GM12878 (cell line): ENCODE results near the gene INPP5D. TPM values are rescaled to one million over a fixed set of nuclear protein-coding genes. Genes with fewer than 3 reads are reported as not detected.

ENCODE experiments used
- ATAC-seq: fragments of 200-7000 bp; cut with Tn5 transposase; 3 replicates; pipeline ENCODE4 v1.9.1; 2020; ENCODE audit warnings: mild to moderate bottlenecking, moderate library complexity
- BruUV-seq: library from RNA; stranded (reverse); fragments of 400-500 nt; replicated peaks from 2 replicates; lab custom pipeline; 2021; lab: Mats Ljungman, UMichigan
- CTCF ChIA-PET: fragments of 300-600 bp; sonication (Branson Sonifier 250); formaldehyde crosslinking; extraction: SDS; loops from one replicate; lab custom pipeline; 2021; ENCODE audit warnings: inconsistent platforms; lab: Yijun Ruan, JAX
- POLR2A ChIA-PET: fragments of 350-600 bp; formaldehyde crosslinking; extraction: SDS; loops from one replicate; lab custom pipeline; 2021; ENCODE audit warnings: inconsistent platforms; lab: Charles Lee
- RAD21 ChIA-PET: fragments of 300-600 bp; sonication (Branson Sonifier 250); formaldehyde crosslinking; loops from one replicate; lab custom pipeline; 2023; ENCODE audit warnings: antibody characterized with exemption; ENCODE audit not compliant: unreplicated experiment; lab: Charles Lee
- SMC1A ChIA-PET: fragments of 300-600 bp; sonication (Branson Sonifier 250); formaldehyde crosslinking; loops from one replicate; lab custom pipeline; 2023; ENCODE audit not compliant: unreplicated experiment, uncharacterized antibody; lab: Charles Lee
- DNase-seq: peaks from one replicate; pipeline ENCODE4 v3.0.0-alpha.2; 2011; ENCODE audit warnings: low read depth, low spot score
- FAIRE-seq: peaks from 3 replicates; lab custom pipeline; 2011; peaks lifted over from hg19 to GRCh38; lab: Jason Lieb, UNC
- H2AFZ ChIP-seq: 2 replicates; pipeline ENCODE4 v1.6.0; 2011; ENCODE audit warnings: low read depth, low read length, control low read depth; ENCODE audit not compliant: control insufficient read depth
- H3K27ac ChIP-seq: 2 replicates; pipeline ENCODE4 v1.5.1; 2011; ENCODE audit warnings: control low read depth; ENCODE audit not compliant: control insufficient read depth, insufficient read depth
- H3K27me3 ChIP-seq, 2 experiments: replicated peaks in 1 of 2; 2 replicates each; pipeline versions ENCODE4 v1.6.0 to v1.6.1; 2011; ENCODE audit warnings: low read length in 1 of 2; ENCODE audit not compliant: control insufficient read depth in 2 of 2, insufficient read depth in 2 of 2
- H3K36me3 ChIP-seq, 2 experiments: 2 replicates each; pipeline ENCODE4 v1.5.1; 2011; ENCODE audit warnings: low read length in 1 of 2; ENCODE audit not compliant: control insufficient read depth in 2 of 2, insufficient read depth in 2 of 2
- H3K4me1 ChIP-seq: 2 replicates; pipeline ENCODE4 v1.6.1; 2011; ENCODE audit warnings: mild to moderate bottlenecking, low read length, moderate library complexity, mixed read lengths; ENCODE audit not compliant: control insufficient read depth, insufficient read depth
- H3K4me2 ChIP-seq: 2 replicates; pipeline ENCODE4 v1.6.0; 2011; ENCODE audit warnings: control low read depth; ENCODE audit not compliant: control insufficient read depth, insufficient read depth
- H3K4me3 ChIP-seq: fragments of 200-600 bp; sonication (generic); 2 replicates; pipeline ENCODE4 v1.5.1; 2016
- H3K79me2 ChIP-seq: 2 replicates; pipeline ENCODE4 v1.6.0; 2011; ENCODE audit warnings: low read length; ENCODE audit not compliant: control insufficient read depth, insufficient read depth
- H3K9ac ChIP-seq: 2 replicates; pipeline ENCODE4 v1.8.0; 2011; ENCODE audit warnings: low read length, control low read depth, mixed read lengths; ENCODE audit not compliant: control insufficient read depth, insufficient read depth
- H3K9me3 ChIP-seq: replicated peaks from 3 replicates; pipeline ENCODE4 v1.5.1; 2011; ENCODE audit warnings: mild to moderate bottlenecking, low read length; ENCODE audit not compliant: control insufficient read depth, insufficient read depth
- H4K20me1 ChIP-seq: 2 replicates; pipeline ENCODE4 v1.6.0; 2011; ENCODE audit not compliant: control insufficient read depth, insufficient read depth
- BHLHE40 ChIP-seq, 2 experiments: fragments of 450-650 bp in 1 of 2; IDR thresholded peaks; 2 replicates each; pipeline ENCODE4 v1.6.1; 2011 to 2017; ENCODE audit warnings: low read depth in 2 of 2, borderline replicate concordance in 1 of 2, improper control_type of control experiment in 1 of 2, low read length in 1 of 2, mild to moderate bottlenecking in 1 of 2
- CHD2 ChIP-seq: IDR thresholded peaks from 2 replicates; pipeline ENCODE4 v1.6.1; 2011; ENCODE audit warnings: low read depth, low read length, improper control_type of control experiment, borderline replicate concordance
- MXI1 ChIP-seq: fragments of 150-350 bp; IDR thresholded peaks from 2 replicates; pipeline ENCODE4 v1.6.1; 2011; ENCODE audit warnings: low read depth, mild to moderate bottlenecking, inconsistent platforms, low read length, improper control_type of control experiment
- NFXL1 ChIP-seq: fragments of 450-650 bp; IDR thresholded peaks from 2 replicates; pipeline ENCODE4 v1.6.1; 2017; ENCODE audit warnings: antibody characterized with exemption, mild to moderate bottlenecking, borderline replicate concordance
- NKRF ChIP-seq: fragments of 450-650 bp; conservative IDR thresholded peaks from 2 replicates; pipeline ENCODE4 v1.6.1; 2017; ENCODE audit warnings: mild to moderate bottlenecking, moderate library complexity
- RUNX3 ChIP-seq: IDR thresholded peaks from 2 replicates; pipeline ENCODE4 v1.6.1; 2012; ENCODE audit warnings: low read length, inconsistent platforms
- WGBS: methylation state at CpG from one replicate; pipeline ENCODE4 v1.1.6; 2016; ENCODE audit warnings: low lambda C conversion rate; ENCODE audit not compliant: insufficient replicate concordance, insufficient coverage; ENCODE audit errors: missing lambda C conversion rate; 5-methylcytosine and 5-hydroxymethylcytosine counted together
- in situ Hi-C: fragments of 300-500 bp; cut with MboI; formaldehyde crosslinking; loops from 9 replicates; pipeline ENCODE4 v1.14.3; 2018; ENCODE audit warnings: mixed read lengths
- intact Hi-C: fragments of 100-400 bp; cut with micrococcal nuclease; formaldehyde crosslinking; loops from one replicate; pipeline ENCODE4 v1.14.2; 2022; ENCODE audit not compliant: unreplicated experiment
- polyA plus RNA-seq, 11 experiments: library from polyadenylated mRNA; depleted of rRNA in 4 of 11; unstranded in 6 of 11; stranded (reverse) in 5 of 11; fragments of >200 nt; fragmentation: Nextera tagmentation in 4 of 11; fragmentation: Illumina TruSeq in 1 of 11; extraction: Ambion mirVana in 4 of 11; extraction: Trizol in 1 of 11; gene quantifications; 1 replicate in 1 of 11; 2 replicates in 10 of 11; pipeline versions ENCODE4 v1.2.1 to v1.2.3, GENCODE V29; 2011 to 2016; ENCODE audit warnings: inconsistent platforms in 2 of 11, missing spikeins in 2 of 11, low read depth in 1 of 11
- total RNA-seq, 4 experiments: library from RNA; depleted of rRNA in 3 of 4; stranded (reverse); fragments of >200 nt in 3 of 4; fragmentation: Illumina TruSeq in 1 of 4; extraction: Trizol in 1 of 4; gene quantifications; 2 replicates each; pipeline versions ENCODE4 v1.2.1 to v1.2.3, GENCODE V29; 2013 to 2021
- TF ChIP-seq, protein P1 (sequence below): fragments of 450-650 bp; IDR thresholded peaks from 2 replicates; pipeline ENCODE4 v1.6.1; 2016; ENCODE audit warnings: mild to moderate bottlenecking, moderate library complexity, borderline replicate concordance
- TF ChIP-seq, protein P2 (sequence below): fragments of 450-650 bp; IDR thresholded peaks from 2 replicates; pipeline ENCODE4 v1.6.1; 2016; ENCODE audit warnings: mild to moderate bottlenecking
- TF ChIP-seq, protein P3 (sequence below): fragments of 450-650 bp; IDR thresholded peaks from 2 replicates; pipeline ENCODE4 v1.6.1; 2017; ENCODE audit warnings: mild to moderate bottlenecking, moderate library complexity

Gene INPP5D
- total and polyA plus RNA-seq, 10 of the 15 experiments (the other 5 are each of a cell fraction or from before 2014, with no cell fraction given), result 11.8 to 139 (median 88.8) TPM

DNA sequence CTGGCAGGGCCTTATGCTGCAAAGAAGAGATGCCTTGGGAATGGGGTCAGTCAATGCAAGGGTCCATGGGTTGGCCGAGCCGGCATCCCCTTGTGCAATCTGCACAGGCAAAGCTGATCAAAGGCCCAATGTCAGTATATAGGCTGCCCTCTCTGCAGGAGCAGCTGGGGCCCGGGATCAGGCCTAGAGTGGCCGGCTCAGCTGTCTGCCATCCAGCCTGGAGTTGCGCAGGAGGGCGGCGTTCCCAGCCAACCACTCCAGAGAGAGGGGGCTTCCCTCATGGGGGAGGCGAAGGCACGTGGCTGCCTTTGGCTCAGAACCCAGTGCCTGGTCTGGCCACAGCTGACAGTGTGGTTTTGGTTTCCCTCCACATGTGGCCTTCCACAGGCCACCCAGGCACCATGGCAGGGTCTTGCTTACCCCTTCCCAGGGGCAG is 3.9 kb downstream of the INPP5D start:
- H3K9me3 ChIP-seq, result peaks cover 3% of the 10 kb centered on the region; the same call in 2 of the 3 replicates
- H3K27me3 ChIP-seq, result no peaks in the 10 kb centered on the region
- peak overlapping the region; percentile 9 for H3K27ac ChIP-seq
- H2AFZ ChIP-seq, result no peak overlapping the region
- ChIA-PET CTCF (interaction anchor here (1.4 to 6.2 kb wide), 5 partner anchors 10 to 43 kb away, joined by 3 to 68 read pairs (median 10); no protein-coding TSS in a partner anchor), RAD21 (interaction anchor here (0.7 to 13.5 kb wide), 9 partner anchors 9 to 188 kb away, joined by 3 to 361 read pairs (median 4); partner anchors contain the start of gene ATG16L1), POLR2A (interaction anchor here (1.2 to 9.6 kb wide), 4 partner anchors 11 to 38 kb away, joined by 3 to 271 read pairs (median 38); no protein-coding TSS in a partner anchor), SMC1A (interaction anchor here (0.6 to 13.6 kb wide), 8 partner anchors 17 to 112 kb away, joined by 3 to 351 read pairs (median 4); no protein-coding TSS in a partner anchor)
- H3K4me2 ChIP-seq, result peak overlapping the region; percentile 98
- intact Hi-C loops (loop anchor here (1.0 to 5.0 kb wide), 2 partner anchors 60 to 788 kb away; partner anchors contain the start of gene HJURP), in situ Hi-C loops (no loop called here)
- H3K4me3 ChIP-seq, result peak overlapping the region; percentile 94
- FAIRE-seq (no peak), DNase-seq (no peak), ATAC-seq (no peak)
- BruUV-seq, result no TSS peak
- H4K20me1 ChIP-seq, result peaks cover 3% of the 10 kb centered on the region; the same call in 1 of the 2 replicates
- H3K79me2 ChIP-seq, result peaks cover 88% of the 10 kb centered on the region
- peaks cover 58% of the 10 kb centered on the region for H3K4me1 ChIP-seq
- peak overlapping the region; percentile 54 for H3K9ac ChIP-seq
- H3K36me3 ChIP-seq, result peaks cover 4 to 23% of the 10 kb centered on the region in 2 experiments
- WGBS, result 71% methylated on average over 9 of the region's 9 CpGs
- TF ChIP-seq, protein P1, sequence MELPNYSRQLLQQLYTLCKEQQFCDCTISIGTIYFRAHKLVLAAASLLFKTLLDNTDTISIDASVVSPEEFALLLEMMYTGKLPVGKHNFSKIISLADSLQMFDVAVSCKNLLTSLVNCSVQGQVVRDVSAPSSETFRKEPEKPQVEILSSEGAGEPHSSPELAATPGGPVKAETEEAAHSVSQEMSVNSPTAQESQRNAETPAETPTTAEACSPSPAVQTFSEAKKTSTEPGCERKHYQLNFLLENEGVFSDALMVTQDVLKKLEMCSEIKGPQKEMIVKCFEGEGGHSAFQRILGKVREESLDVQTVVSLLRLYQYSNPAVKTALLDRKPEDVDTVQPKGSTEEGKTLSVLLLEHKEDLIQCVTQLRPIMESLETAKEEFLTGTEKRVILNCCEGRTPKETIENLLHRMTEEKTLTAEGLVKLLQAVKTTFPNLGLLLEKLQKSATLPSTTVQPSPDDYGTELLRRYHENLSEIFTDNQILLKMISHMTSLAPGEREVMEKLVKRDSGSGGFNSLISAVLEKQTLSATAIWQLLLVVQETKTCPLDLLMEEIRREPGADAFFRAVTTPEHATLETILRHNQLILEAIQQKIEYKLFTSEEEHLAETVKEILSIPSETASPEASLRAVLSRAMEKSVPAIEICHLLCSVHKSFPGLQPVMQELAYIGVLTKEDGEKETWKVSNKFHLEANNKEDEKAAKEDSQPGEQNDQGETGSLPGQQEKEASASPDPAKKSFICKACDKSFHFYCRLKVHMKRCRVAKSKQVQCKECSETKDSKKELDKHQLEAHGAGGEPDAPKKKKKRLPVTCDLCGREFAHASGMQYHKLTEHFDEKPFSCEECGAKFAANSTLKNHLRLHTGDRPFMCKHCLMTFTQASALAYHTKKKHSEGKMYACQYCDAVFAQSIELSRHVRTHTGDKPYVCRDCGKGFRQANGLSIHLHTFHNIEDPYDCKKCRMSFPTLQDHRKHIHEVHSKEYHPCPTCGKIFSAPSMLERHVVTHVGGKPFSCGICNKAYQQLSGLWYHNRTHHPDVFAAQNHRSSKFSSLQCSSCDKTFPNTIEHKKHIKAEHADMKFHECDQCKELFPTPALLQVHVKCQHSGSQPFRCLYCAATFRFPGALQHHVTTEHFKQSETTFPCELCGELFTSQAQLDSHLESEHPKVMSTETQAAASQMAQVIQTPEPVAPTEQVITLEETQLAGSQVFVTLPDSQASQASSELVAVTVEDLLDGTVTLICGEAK, result no peak
- TF ChIP-seq NKRF (no peak), CHD2 (peak; percentile 41; the same call in 1 of the 2 replicates), MXI1 (peak; percentile 83), BHLHE40 (IDR thresholded peaks at IDR 0.05; ENCODE audit: borderline replicate concordance in 1 of 2, low read depth in 2 of 2, low read length in 1 of 2) (peak; percentile 64 to 75; a peak in 3 of 4 replicates), NFXL1 (no peak), RUNX3 (0 out of 2 replicates have a peak, but pooled peaks have one; percentile 20)
- TF ChIP-seq, protein P2, sequence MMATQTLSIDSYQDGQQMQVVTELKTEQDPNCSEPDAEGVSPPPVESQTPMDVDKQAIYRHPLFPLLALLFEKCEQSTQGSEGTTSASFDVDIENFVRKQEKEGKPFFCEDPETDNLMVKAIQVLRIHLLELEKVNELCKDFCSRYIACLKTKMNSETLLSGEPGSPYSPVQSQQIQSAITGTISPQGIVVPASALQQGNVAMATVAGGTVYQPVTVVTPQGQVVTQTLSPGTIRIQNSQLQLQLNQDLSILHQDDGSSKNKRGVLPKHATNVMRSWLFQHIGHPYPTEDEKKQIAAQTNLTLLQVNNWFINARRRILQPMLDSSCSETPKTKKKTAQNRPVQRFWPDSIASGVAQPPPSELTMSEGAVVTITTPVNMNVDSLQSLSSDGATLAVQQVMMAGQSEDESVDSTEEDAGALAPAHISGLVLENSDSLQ, result no peak
- TF ChIP-seq, protein P3, sequence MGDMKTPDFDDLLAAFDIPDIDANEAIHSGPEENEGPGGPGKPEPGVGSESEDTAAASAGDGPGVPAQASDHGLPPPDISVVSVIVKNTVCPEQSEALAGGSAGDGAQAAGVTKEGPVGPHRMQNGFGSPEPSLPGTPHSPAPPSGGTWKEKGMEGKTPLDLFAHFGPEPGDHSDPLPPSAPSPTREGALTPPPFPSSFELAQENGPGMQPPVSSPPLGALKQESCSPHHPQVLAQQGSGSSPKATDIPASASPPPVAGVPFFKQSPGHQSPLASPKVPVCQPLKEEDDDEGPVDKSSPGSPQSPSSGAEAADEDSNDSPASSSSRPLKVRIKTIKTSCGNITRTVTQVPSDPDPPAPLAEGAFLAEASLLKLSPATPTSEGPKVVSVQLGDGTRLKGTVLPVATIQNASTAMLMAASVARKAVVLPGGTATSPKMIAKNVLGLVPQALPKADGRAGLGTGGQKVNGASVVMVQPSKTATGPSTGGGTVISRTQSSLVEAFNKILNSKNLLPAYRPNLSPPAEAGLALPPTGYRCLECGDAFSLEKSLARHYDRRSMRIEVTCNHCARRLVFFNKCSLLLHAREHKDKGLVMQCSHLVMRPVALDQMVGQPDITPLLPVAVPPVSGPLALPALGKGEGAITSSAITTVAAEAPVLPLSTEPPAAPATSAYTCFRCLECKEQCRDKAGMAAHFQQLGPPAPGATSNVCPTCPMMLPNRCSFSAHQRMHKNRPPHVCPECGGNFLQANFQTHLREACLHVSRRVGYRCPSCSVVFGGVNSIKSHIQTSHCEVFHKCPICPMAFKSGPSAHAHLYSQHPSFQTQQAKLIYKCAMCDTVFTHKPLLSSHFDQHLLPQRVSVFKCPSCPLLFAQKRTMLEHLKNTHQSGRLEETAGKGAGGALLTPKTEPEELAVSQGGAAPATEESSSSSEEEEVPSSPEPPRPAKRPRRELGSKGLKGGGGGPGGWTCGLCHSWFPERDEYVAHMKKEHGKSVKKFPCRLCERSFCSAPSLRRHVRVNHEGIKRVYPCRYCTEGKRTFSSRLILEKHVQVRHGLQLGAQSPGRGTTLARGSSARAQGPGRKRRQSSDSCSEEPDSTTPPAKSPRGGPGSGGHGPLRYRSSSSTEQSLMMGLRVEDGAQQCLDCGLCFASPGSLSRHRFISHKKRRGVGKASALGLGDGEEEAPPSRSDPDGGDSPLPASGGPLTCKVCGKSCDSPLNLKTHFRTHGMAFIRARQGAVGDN, result peak; percentile 44
